Suprapubic skin (tissue), 4 donors: Measurements from ENCODE around the gene LRG1. TPM values are rescaled to one million over a fixed set of nuclear protein-coding genes. Genes with fewer than 3 reads are reported as not detected.
A peak's percentile ranks its signal among the peaks of the same experiment; 100 is the strongest.

ENCODE experiments used
- DNase-seq, 2 donors: peaks; one replicate each; pipeline ENCODE4 v3.0.0-alpha.2; 2019; ENCODE audit warnings: low spot score in 2 of 2
- H3K27ac ChIP-seq: fragments of 200-600 bp; sonication (generic); one replicate; pipeline ENCODE4 v1.5.1; 2019
- H3K27me3 ChIP-seq: fragments of 200-600 bp; sonication (generic); one replicate; pipeline ENCODE4 v1.5.1; 2019
- H3K36me3 ChIP-seq: fragments of 200-600 bp; sonication (generic); one replicate; pipeline ENCODE4 v1.5.1; 2019
- H3K4me1 ChIP-seq: fragments of 200-600 bp; sonication (generic); one replicate; pipeline ENCODE4 v1.5.1; 2019
- H3K4me3 ChIP-seq: fragments of 200-600 bp; sonication (generic); one replicate; pipeline ENCODE4 v1.5.1; 2019; ENCODE audit warnings: mild to moderate bottlenecking
- H3K9me3 ChIP-seq: fragments of 200-600 bp; sonication (generic); one replicate; pipeline ENCODE4 v1.5.1; 2019
- CTCF ChIP-seq, 2 donors: fragments of 200-600 bp in 1 of 2; fragments of 450-650 bp in 1 of 2; sonication (generic) in 1 of 2; IDR thresholded peaks; one replicate each; pipeline ENCODE4 v1.5.1; 2016 to 2019; ENCODE audit warnings: antibody characterized with exemption in 2 of 2, mild to moderate bottlenecking in 1 of 2, moderate library complexity in 1 of 2
- EP300 ChIP-seq: sonication (generic); formaldehyde crosslinking; IDR thresholded peaks from one replicate; pipeline ENCODE4 v1.6.1; 2017; ENCODE audit warnings: antibody characterized with exemption
- POLR2A ChIP-seq, 2 donors: fragments of 450-650 bp; IDR thresholded peaks; one replicate each; pipeline ENCODE4 v1.6.1; 2017; ENCODE audit warnings: antibody characterized with exemption in 2 of 2, mild to moderate bottlenecking in 2 of 2, moderate library complexity in 2 of 2
- POLR2AphosphoS5 ChIP-seq, 3 donors: sonication (generic); formaldehyde crosslinking; IDR thresholded peaks; one replicate each; pipeline ENCODE4 v1.6.1; 2017; ENCODE audit warnings: antibody characterized with exemption in 3 of 3
- WGBS: methylation state at CpG from one replicate; pipeline ENCODE4 v1.1.5; 2018; 5-methylcytosine and 5-hydroxymethylcytosine counted together
- total RNA-seq, 4 donors: library from RNA; depleted of rRNA; stranded (reverse); fragments of >200 nt; gene quantifications; one replicate each; pipeline ENCODE4 v1.1.0, GENCODE V29; 2016

LRG1 gene
- total RNA-seq, 4 donors from 2014 or later: 4.5 to 8.0 (median 6.3) TPM

- WGBS: 75% methylated on average over 13 of the region's 13 CpGs
- Histone ChIP-seq H3K4me1 (peaks cover 11% of the 10 kb centered on the region), H3K27ac (peak within 1 kb of the TSS; percentile 31), H3K36me3 (no peaks in the 10 kb centered on the region), H3K9me3 (no peaks in the 10 kb centered on the region), H3K4me3 (peak within 1 kb of the TSS; percentile 31), H3K27me3 (no peaks in the 10 kb centered on the region)
- peak in 1 of 2 donors; percentile 71 for DNase-seq
- no peak for TF ChIP-seq CTCF (IDR thresholded peaks at IDR 0.05)
- no peak for TF ChIP-seq POLR2AphosphoS5 (IDR thresholded peaks at IDR 0.05)
- TF ChIP-seq EP300: no peak
- TF ChIP-seq POLR2A (IDR thresholded peaks at IDR 0.05): no peak
Measured at GRCh38 chr19:4559569-4559968, 19.7 kb upstream of the LRG1 start, which contains the start of gene SEMA6B. SEMA6B (minus strand) TSS chr19:4559684; CDS start chr19:4558457, 1,227 bp downstream.

GRCh38 chr19:4557971-4558941, 18.4 kb upstream of the LRG1 start:
- Histone ChIP-seq H3K4me1 (peaks cover 11% of the 10 kb centered on the region), H3K9me3 (no peaks in the 10 kb centered on the region), H3K27ac (no peak overlapping the region), H3K27me3 (no peaks in the 10 kb centered on the region), H3K4me3 (peak overlapping the region; percentile 31), H3K36me3 (no peaks in the 10 kb centered on the region)
- DNase-seq: no peak
- peak; percentile 92 to 100 for TF ChIP-seq CTCF (IDR thresholded peaks at IDR 0.05)
- TF ChIP-seq POLR2A (IDR thresholded peaks at IDR 0.05): no peak
- WGBS: 26% methylated on average over 32 of the region's 44 CpGs

- no peak overlapping the region for H3K4me3 ChIP-seq
- no peak overlapping the region for H3K27ac ChIP-seq
- DNase-seq: no peak
- peaks cover 11% of the 10 kb centered on the region for H3K4me1 ChIP-seq
- no peaks in the 10 kb centered on the region for H3K27me3 ChIP-seq
- TF ChIP-seq POLR2A (IDR thresholded peaks at IDR 0.05): no peak
- TF ChIP-seq EP300: no peak
- TF ChIP-seq CTCF (IDR thresholded peaks at IDR 0.05): no peak
- TF ChIP-seq POLR2AphosphoS5 (IDR thresholded peaks at IDR 0.05): no peak
- H3K9me3 ChIP-seq: no peaks in the 10 kb centered on the region
- 75% methylated on average over 33 of the region's 33 CpGs for WGBS
- H3K36me3 ChIP-seq: no peaks in the 10 kb centered on the region
Measured at GRCh38 chr19:4557144-4557970, 17.5 kb upstream of the LRG1 start.

- Histone ChIP-seq H3K4me3 (no peak overlapping the region), H3K27ac (no peak overlapping the region), H3K27me3 (peaks cover 7% of the 10 kb centered on the region), H3K9me3 (no peaks in the 10 kb centered on the region), H3K36me3 (no peaks in the 10 kb centered on the region), H3K4me1 (peaks cover 11% of the 10 kb centered on the region)
- TF ChIP-seq POLR2AphosphoS5 (IDR thresholded peaks at IDR 0.05): no peak
- TF ChIP-seq CTCF (IDR thresholded peaks at IDR 0.05): no peak
- no peak for TF ChIP-seq POLR2A (IDR thresholded peaks at IDR 0.05)
- TF ChIP-seq EP300: no peak
- WGBS: 63% methylated on average over 22 of the region's 25 CpGs
- DNase-seq: no peak
Measured at GRCh38 chr19:4556597-4557127, 16.8 kb upstream of the LRG1 start.
